ENCODE measurements around the gene KY.

Gene KY

GRCh38 chr3:134647902-134648760, 2.7 kb downstream of the KY start:
- peak; percentile 25 for DNase-seq (ENCODE audit: low read depth)
- no peak overlapping the region for H3K4me3 ChIP-seq (ENCODE audit: low read depth, low read length)
- TF ChIP-seq CTCF (IDR thresholded peaks at IDR 0.05; ENCODE audit: control insufficient read depth, extremely low read depth, insufficient read depth) = no peak

- no peak overlapping the region for H3K4me3 ChIP-seq (ENCODE audit: low read depth, low read length)
- DNase-seq (ENCODE audit: low read depth) = no peak
- no peak for TF ChIP-seq CTCF (IDR thresholded peaks at IDR 0.05; ENCODE audit: control insufficient read depth, extremely low read depth, insufficient read depth)
Measured at GRCh38 chr3:134646086-134646485, 4.7 kb downstream of the KY start.

DNA sequence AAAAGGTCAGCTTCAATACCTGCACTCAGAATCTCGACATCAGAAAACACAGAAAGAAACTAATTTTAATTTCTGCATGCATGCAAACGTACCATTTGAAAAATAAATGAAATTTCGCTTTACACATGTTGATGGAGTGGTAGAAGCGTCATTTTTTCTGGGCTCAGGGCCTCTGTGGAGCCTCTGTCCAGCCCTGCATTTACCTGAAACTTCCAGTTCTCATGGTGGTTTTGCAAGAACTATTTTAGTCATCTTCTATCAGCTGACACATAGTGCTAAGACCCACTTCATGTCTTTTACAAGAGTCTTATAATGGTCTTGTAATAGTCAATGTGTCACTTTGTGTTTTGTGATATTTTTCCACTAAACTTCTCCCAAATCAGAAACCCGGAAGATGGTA, 5.3 kb downstream of the KY start:
- no peak for TF ChIP-seq CTCF (IDR thresholded peaks at IDR 0.05; ENCODE audit: control insufficient read depth, extremely low read depth, insufficient read depth)
- H3K4me3 ChIP-seq (ENCODE audit: low read depth, low read length) = no peak overlapping the region
- no peak for DNase-seq (ENCODE audit: low read depth)

GRCh38 chr3:134644731-134645514, 5.9 kb downstream of the KY start:
- H3K4me3 ChIP-seq (ENCODE audit: low read depth, low read length) = no peak overlapping the region
- TF ChIP-seq CTCF (IDR thresholded peaks at IDR 0.05; ENCODE audit: control insufficient read depth, extremely low read depth, insufficient read depth) = no peak
- DNase-seq (ENCODE audit: low read depth) = peak; percentile 23

GRCh38 chr3:134643150-134643675, 7.6 kb downstream of the KY start:
- no peak for DNase-seq (ENCODE audit: low read depth)
- no peak for TF ChIP-seq CTCF (IDR thresholded peaks at IDR 0.05; ENCODE audit: control insufficient read depth, extremely low read depth, insufficient read depth)
- no peak overlapping the region for H3K4me3 ChIP-seq (ENCODE audit: low read depth, low read length)

GRCh38 chr3:134642445-134643149, 8.2 kb downstream of the KY start:
- no peak for TF ChIP-seq CTCF (IDR thresholded peaks at IDR 0.05; ENCODE audit: control insufficient read depth, extremely low read depth, insufficient read depth)
- no peak overlapping the region for H3K4me3 ChIP-seq (ENCODE audit: low read depth, low read length)
- no peak for DNase-seq (ENCODE audit: low read depth)

Measured in LNCaP clone FGC (cell line).